HG03457 (cell line): ENCODE data around the gene NRROS.
"Not testable (repeated sequence)": the region's sequence is repeated elsewhere in the genome, so short reads cannot be mapped to it uniquely, and the experiment has no call there.

Experiments
- ATAC-seq: cut with Tn5 transposase; IDR thresholded peaks from one replicate; pipeline ENCODE4 v1.9.1; 2021; ENCODE audit warnings: moderate number of reproducible peaks; ENCODE audit not compliant: unreplicated experiment

Gene NRROS

GRCh38 chr3:196639483-196640296 lies at the start of gene NRROS:
TSS of gene NRROS (plus strand) at chr3:196639694. CDS start at chr3:196654540, 14,846 bp downstream.
- ATAC-seq, result no peak

GRCh38 chr3:196590279-196590678 lies 49.2 kb upstream of the NRROS start:
- no peak for ATAC-seq

GRCh38 chr3:196596355-196596754 lies 43.1 kb upstream of the NRROS start:
- ATAC-seq, result no peak

GRCh38 chr3:196597971-196598733 lies 41.3 kb upstream of the NRROS start:
- ATAC-seq, result not testable (repeated sequence)

- ATAC-seq, result no peak
These were observed 39.8 kb upstream of the NRROS start for GRCh38 chr3:196599734-196600128.

GRCh38 chr3:196600359-196600758 lies 39.1 kb upstream of the NRROS start:
- no peak for ATAC-seq

- ATAC-seq, result no peak
These were observed 36.8 kb upstream of the NRROS start for GRCh38 chr3:196602673-196603072.

GRCh38 chr3:196603683-196604082 lies 35.8 kb upstream of the NRROS start:
- ATAC-seq, result no peak

- ATAC-seq, result no peak
These were observed 34.9 kb upstream of the NRROS start for GRCh38 chr3:196604548-196604947.

- ATAC-seq, result no peak
These were observed 30.8 kb upstream of the NRROS start for GRCh38 chr3:196608693-196609092.

GRCh38 chr3:196609343-196609775 lies 30.1 kb upstream of the NRROS start:
- ATAC-seq, result peak; percentile 78

- no peak for ATAC-seq
These were observed 29.5 kb upstream of the NRROS start for GRCh38 chr3:196609805-196610515.

GRCh38 chr3:196611761-196612483 lies 27.6 kb upstream of the NRROS start:
- no peak for ATAC-seq

- ATAC-seq, result not testable (repeated sequence)
These were observed 24.3 kb upstream of the NRROS start for GRCh38 chr3:196615234-196615633.

GRCh38 chr3:196617256-196617655 lies 22.2 kb upstream of the NRROS start:
- ATAC-seq, result no peak

GRCh38 chr3:196619223-196619622 lies 20.3 kb upstream of the NRROS start:
- no peak for ATAC-seq

- ATAC-seq, result not testable (repeated sequence)
These were observed 19.9 kb upstream of the NRROS start for GRCh38 chr3:196619627-196620026.

- ATAC-seq, result no peak
These were observed 19.3 kb upstream of the NRROS start for GRCh38 chr3:196620161-196620604.

- ATAC-seq, result no peak
These were observed 18.8 kb upstream of the NRROS start for GRCh38 chr3:196620684-196621083.

- no peak for ATAC-seq
These were observed 17.9 kb upstream of the NRROS start for GRCh38 chr3:196621611-196622010.
